Measurements from ENCODE around the gene MED31. TPM values are rescaled to one million over a fixed set of nuclear protein-coding genes. Genes with fewer than 3 reads are reported as not detected.
A peak's percentile ranks its signal among the peaks of the same experiment; 100 is the strongest.

MED31 gene
- total RNA-seq, 1 donor, result 5.4 TPM

- peaks cover 54% of the 10 kb centered on the region for H3K79me2 ChIP-seq (ENCODE audit: insufficient read depth, low read length)
Observed at GRCh38 chr17:6643451-6644125, 7.8 kb downstream of the MED31 start.

DNA sequence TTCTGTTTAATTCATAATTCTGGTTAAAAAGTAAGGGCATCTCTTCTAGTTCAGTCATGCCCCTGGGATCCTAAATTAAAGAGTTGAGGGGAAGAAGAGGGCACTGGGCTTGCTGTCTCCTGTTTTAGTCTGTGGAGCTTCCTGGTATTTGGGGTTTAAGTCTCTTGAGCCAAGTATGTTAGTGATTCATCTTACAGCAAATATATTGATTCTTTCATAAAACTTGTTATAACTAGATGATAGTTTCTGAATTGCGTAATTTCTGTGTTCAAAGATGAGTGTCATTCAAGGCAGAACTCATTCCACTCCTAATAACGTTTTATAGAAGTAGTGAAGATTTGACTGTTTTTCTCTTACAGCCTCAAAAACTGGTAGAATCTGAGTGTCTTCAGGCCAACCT is 8.8 kb downstream of the MED31 start:
- Histone ChIP-seq H3K4me1 (ENCODE audit: insufficient read depth, low read length) (peaks cover 39% of the 10 kb centered on the region), H4K20me1 (ENCODE audit: insufficient read depth, low read length) (peaks cover 41% of the 10 kb centered on the region), H2AFZ (ENCODE audit: low read length) (no peak overlapping the region), H3K9me3 (ENCODE audit: low read depth, low read length) (no peaks in the 10 kb centered on the region), H3K27ac (ENCODE audit: low read depth, low read length) (peak overlapping the region; percentile 28), H3K36me3 (ENCODE audit: insufficient read depth, low read length) (peaks cover 27% of the 10 kb centered on the region), H3K4me2 (ENCODE audit: insufficient read depth, low read length) (peak overlapping the region; percentile 98), H3K27me3 (ENCODE audit: insufficient read depth, low read length) (no peaks in the 10 kb centered on the region), H3K79me2 (ENCODE audit: insufficient read depth, low read length) (peaks cover 54% of the 10 kb centered on the region), H3K4me3 (ENCODE audit: insufficient read depth, low read length) (peak overlapping the region; percentile 84)
- TF ChIP-seq, protein P1, sequence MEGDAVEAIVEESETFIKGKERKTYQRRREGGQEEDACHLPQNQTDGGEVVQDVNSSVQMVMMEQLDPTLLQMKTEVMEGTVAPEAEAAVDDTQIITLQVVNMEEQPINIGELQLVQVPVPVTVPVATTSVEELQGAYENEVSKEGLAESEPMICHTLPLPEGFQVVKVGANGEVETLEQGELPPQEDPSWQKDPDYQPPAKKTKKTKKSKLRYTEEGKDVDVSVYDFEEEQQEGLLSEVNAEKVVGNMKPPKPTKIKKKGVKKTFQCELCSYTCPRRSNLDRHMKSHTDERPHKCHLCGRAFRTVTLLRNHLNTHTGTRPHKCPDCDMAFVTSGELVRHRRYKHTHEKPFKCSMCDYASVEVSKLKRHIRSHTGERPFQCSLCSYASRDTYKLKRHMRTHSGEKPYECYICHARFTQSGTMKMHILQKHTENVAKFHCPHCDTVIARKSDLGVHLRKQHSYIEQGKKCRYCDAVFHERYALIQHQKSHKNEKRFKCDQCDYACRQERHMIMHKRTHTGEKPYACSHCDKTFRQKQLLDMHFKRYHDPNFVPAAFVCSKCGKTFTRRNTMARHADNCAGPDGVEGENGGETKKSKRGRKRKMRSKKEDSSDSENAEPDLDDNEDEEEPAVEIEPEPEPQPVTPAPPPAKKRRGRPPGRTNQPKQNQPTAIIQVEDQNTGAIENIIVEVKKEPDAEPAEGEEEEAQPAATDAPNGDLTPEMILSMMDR (IDR thresholded peaks at IDR 0.05; ENCODE audit: extremely low read depth, low read depth, low read length), result no peak
- DNase-seq (ENCODE audit: insufficient read length, low spot score, missing footprints), result no peak

More at GRCh38 chr17:6643451-6644125, 7.8 kb downstream of the MED31 start:
- Histone ChIP-seq H4K20me1 (ENCODE audit: insufficient read depth, low read length) (peaks cover 35% of the 10 kb centered on the region), H3K27me3 (ENCODE audit: insufficient read depth, low read length) (no peaks in the 10 kb centered on the region), H3K27ac (ENCODE audit: low read depth, low read length) (peak overlapping the region; percentile 19), H3K9me3 (ENCODE audit: low read depth, low read length) (no peaks in the 10 kb centered on the region), H3K36me3 (ENCODE audit: insufficient read depth, low read length) (peaks cover 29% of the 10 kb centered on the region), H3K4me1 (ENCODE audit: insufficient read depth, low read length) (peaks cover 35% of the 10 kb centered on the region), H3K4me2 (ENCODE audit: insufficient read depth, low read length) (peak overlapping the region; percentile 98), H3K4me3 (ENCODE audit: insufficient read depth, low read length) (peak overlapping the region; percentile 15), H2AFZ (ENCODE audit: low read length) (no peak overlapping the region)
- DNase-seq (ENCODE audit: insufficient read length, low spot score, missing footprints), result no peak
- TF ChIP-seq, protein P1 (IDR thresholded peaks at IDR 0.05; ENCODE audit: extremely low read depth, low read depth, low read length), result no peak

DNA sequence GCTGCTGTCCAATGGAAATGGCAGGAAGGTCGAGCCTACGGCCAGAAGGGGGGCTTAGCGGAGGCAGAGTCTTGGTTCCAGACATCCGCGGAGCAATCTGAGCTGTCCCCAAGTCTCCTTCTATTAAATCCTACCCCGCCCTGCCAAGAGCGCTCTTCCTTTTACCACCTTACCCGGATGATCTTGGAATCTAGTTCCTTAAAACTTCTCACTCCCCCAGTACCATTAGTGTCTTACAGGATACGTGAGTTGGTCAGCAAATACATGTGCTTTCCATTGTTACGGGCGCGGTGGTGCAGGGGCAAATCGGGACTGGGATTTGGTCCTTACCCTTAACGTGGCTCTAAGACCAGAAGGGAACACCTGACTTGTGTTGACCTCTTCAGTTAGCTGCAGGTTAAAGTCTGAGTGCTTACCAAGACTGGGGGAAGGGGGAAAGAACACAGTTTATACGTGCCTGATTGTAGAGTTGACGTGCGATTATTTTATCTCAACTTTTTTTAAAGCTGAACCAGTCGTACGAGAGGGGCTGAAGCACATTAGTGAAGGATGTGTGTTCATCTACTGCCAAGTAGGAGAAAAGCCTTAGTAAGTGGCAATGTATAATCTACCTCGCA is 10.1 kb downstream of the MED31 start:
- peaks cover 39% of the 10 kb centered on the region for H3K4me1 ChIP-seq (ENCODE audit: insufficient read depth, low read length)
- H3K4me3 ChIP-seq (ENCODE audit: insufficient read depth, low read length), result peak overlapping the region; percentile 84
- H3K27me3 ChIP-seq (ENCODE audit: insufficient read depth, low read length), result no peaks in the 10 kb centered on the region
- TF ChIP-seq, protein P1 (IDR thresholded peaks at IDR 0.05; ENCODE audit: extremely low read depth, low read depth, low read length), result no peak
- peaks cover 61% of the 10 kb centered on the region for H3K79me2 ChIP-seq (ENCODE audit: insufficient read depth, low read length)
- H3K36me3 ChIP-seq (ENCODE audit: insufficient read depth, low read length), result peaks cover 27% of the 10 kb centered on the region
- no peak for DNase-seq (ENCODE audit: insufficient read length, low spot score, missing footprints)
- H3K9me3 ChIP-seq (ENCODE audit: low read depth, low read length), result no peaks in the 10 kb centered on the region
- H4K20me1 ChIP-seq (ENCODE audit: insufficient read depth, low read length), result peaks cover 43% of the 10 kb centered on the region
- peak overlapping the region; percentile 98 for H3K4me2 ChIP-seq (ENCODE audit: insufficient read depth, low read length)
- peak overlapping the region; percentile 70 for H3K27ac ChIP-seq (ENCODE audit: low read depth, low read length)
- H2AFZ ChIP-seq (ENCODE audit: low read length), result peak overlapping the region; percentile 98

DNA sequence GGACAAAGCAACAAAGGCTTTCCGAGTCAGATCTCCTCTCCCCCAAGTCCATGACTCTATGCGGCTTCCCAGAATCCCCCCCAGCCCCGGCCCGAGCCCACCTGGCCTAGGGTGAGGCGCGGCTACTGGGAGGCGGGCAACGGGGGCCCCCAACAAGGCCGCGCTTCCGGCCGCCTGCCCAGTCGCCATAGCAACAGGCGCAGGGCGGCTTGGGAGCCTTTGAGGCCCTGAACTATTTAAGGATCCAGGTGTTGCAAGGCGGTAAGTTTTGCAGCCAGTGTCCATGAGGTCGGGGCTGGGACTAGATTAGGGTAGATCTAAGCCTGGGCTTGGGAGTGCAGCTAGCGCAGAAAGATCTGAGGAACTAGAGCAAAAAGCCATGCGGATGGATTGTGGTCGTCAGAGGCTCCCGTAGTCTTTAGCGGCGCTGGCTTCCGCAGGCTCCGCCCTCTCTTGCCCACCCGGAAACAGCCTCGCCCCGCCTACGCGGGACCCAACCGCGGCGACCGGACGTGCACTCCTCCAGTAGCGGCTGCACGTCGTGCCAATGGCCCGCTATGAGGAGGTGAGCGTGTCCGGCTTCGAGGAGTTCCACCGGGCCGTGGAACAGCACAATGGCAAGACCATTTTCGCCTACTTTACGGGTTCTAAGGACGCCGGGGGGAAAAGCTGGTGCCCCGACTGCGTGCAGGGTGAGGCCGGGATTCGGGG is 10.7 kb downstream of the MED31 start, which contains the start of the genes KIAA0753 and TXNDC17:
Gene KIAA0753 (minus strand): TSS at position 176 of the 711 bp plus-strand sequence. CDS start 5,608 bp downstream, outside the sequence.
Gene TXNDC17 (plus strand): TSS at position 525 of the 711 bp plus-strand sequence. CDS start 23 bp downstream, at position 548.
- Histone ChIP-seq H3K27ac (ENCODE audit: low read depth, low read length) (peak within 1 kb of the TSS; percentile 70), H3K4me3 (ENCODE audit: insufficient read depth, low read length) (peak within 1 kb of the TSS; percentile 84), H4K20me1 (ENCODE audit: insufficient read depth, low read length) (peaks cover 43% of the 10 kb centered on the region), H3K79me2 (ENCODE audit: insufficient read depth, low read length) (peaks cover 60% of the 10 kb centered on the region), H3K36me3 (ENCODE audit: insufficient read depth, low read length) (peaks cover 27% of the 10 kb centered on the region), H3K9me3 (ENCODE audit: low read depth, low read length) (no peaks in the 10 kb centered on the region), H3K4me2 (ENCODE audit: insufficient read depth, low read length) (peak within 1 kb of the TSS; percentile 98), H3K27me3 (ENCODE audit: insufficient read depth, low read length) (no peaks in the 10 kb centered on the region), H2AFZ (ENCODE audit: low read length) (peak within 1 kb of the TSS; percentile 98), H3K4me1 (ENCODE audit: insufficient read depth, low read length) (peaks cover 39% of the 10 kb centered on the region)
- TF ChIP-seq, protein P1 (IDR thresholded peaks at IDR 0.05; ENCODE audit: extremely low read depth, low read depth, low read length), result no peak
- DNase-seq (ENCODE audit: insufficient read length, low spot score, missing footprints), result peak; percentile 92

Measured in osteoblast (primary cell).